ENCODE data around the gene HELZ. TPM values are rescaled to one million over a fixed set of nuclear protein-coding genes. Genes with fewer than 3 reads are reported as not detected.

The HELZ gene
- total and polyA plus RNA-seq, 2 of the 8 experiments (the other 6 are each of a cell fraction or from before 2014, with no cell fraction given), result 10.0 to 48.7 TPM

- no peak for TF ChIP-seq GABPA (IDR thresholded peaks at IDR 0.05; ENCODE audit: borderline replicate concordance, insufficient read depth, low read length)
- TF ChIP-seq RFX5 (IDR thresholded peaks at IDR 0.05; ENCODE audit: borderline replicate concordance, low read depth, low read length), result no peak
- TF ChIP-seq CBX5 (IDR thresholded peaks at IDR 0.05; ENCODE audit: low read depth, low read length), result no peak
These were observed 12.6 kb downstream of the HELZ start (continued) for GRCh38 chr17:67232441-67232840.
